OCI-LY3 (cell line): ENCODE results near the gene ZNF334.

Experiments
- CTCF ChIP-seq: fragments of 200-600, 300-600 bp; sonication (generic); IDR thresholded peaks from 2 replicates; pipeline ENCODE4 v1.5.1; 2014; ENCODE audit warnings: antibody characterized with exemption, low read length, low read depth
- EZH2phosphoT487 ChIP-seq: fragments of 200-600 bp; shearing (Covaris generic); IDR thresholded peaks from 2 replicates; pipeline ENCODE4 v1.6.1; 2018; ENCODE audit warnings: antibody characterized with exemption, mixed run types, low read depth

- TF ChIP-seq CTCF: no peak
- no peak for TF ChIP-seq EZH2phosphoT487
Measured at GRCh38 chr20:46523108-46523507, 9.7 kb upstream of the ZNF334 start.
